GM21367 (cell line): Measurements from ENCODE around the gene CHPF.
A peak's percentile ranks its signal among the peaks of the same experiment; 100 is the strongest.

Experiments used
- ATAC-seq: cut with Tn5 transposase; IDR thresholded peaks from one replicate; pipeline ENCODE4 v1.9.1; 2021; ENCODE audit not compliant: unreplicated experiment

Gene CHPF

GRCh38 chr2:219553168-219553417 lies 9.5 kb upstream of the CHPF start:
- no peak for ATAC-seq

- peak; percentile 92 for ATAC-seq
Measured at GRCh38 chr2:219552382-219553167, 9.0 kb upstream of the CHPF start.

GRCh38 chr2:219551441-219552381 lies 8.1 kb upstream of the CHPF start:
- peak; percentile 8 for ATAC-seq

DNA sequence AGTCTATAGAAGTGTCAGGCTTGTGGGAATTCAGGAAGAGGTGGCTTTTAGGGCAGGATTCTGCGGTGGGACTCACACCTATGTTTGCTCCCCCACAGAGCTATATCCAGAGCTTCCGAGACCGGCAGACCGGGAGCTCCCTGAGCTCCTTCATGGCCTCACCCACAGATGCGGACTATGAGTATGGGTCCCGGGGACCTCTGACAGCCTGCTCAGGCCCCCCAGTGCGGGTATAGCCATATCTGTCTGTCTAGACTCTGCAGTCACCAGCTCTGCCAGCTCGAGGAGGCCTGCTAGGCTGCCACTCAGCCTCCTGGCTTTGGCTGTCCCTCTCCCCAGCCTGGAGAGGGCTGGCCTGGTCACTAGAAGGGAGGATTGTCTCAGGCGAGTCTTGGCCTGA lies 6.0 kb upstream of the CHPF start:
- no peak for ATAC-seq

DNA sequence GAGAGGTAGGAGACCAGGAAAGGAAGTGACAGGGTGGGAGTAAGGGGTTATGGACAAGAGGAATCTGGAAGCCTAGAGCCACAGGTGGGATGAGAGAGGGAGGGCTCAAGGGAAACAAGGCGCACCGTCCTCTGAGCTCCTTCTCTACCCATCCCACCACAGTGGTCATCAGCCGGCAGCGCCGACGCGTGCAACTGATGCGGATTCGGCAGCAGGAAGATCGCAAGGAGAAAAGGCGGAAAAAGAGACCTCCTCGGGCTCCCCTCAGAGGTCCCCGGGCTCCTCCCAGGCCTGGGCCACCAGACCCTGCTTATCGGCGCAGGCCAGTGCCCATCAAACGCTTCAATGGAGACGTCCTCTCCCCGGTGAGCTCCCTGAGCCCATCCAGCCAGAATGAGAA lies 5.4 kb upstream of the CHPF start:
- ATAC-seq = no peak

GRCh38 chr2:219547621-219548020 lies 4.0 kb upstream of the CHPF start:
- ATAC-seq = no peak

GRCh38 chr2:219545943-219546352 lies 2.3 kb upstream of the CHPF start:
- no peak for ATAC-seq

DNA sequence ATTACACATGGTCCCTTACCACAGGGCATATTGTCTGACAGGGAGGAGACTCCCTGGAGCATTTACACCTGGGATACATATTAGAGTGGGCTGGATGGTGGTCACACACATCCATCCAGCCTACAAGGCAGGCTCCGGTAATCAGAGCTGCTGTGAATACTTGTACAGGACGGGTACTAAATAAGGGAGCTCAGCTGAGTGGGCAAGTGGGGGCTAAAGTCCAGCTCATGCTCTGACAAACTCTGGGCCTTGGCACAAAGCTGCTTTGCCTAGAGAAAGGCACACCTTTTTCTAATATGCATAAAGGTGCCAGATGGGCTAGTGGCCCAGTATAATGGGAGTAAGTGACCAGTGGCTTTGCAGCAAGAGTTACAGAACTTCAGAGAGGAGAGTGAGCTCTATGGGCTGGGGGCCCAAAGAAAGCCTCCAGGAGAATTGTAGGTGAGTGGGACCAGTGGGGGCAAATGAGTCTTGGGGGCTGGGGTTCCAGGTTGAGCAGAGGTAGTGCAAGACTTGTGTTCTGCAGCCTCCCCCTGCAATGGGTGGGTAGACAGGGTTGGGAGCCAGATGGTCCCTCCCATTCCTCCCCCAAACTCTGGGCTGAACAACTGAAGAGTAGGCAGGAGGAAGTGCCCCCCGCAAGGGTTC lies 1.8 kb upstream of the CHPF start:
- ATAC-seq = no peak

DNA sequence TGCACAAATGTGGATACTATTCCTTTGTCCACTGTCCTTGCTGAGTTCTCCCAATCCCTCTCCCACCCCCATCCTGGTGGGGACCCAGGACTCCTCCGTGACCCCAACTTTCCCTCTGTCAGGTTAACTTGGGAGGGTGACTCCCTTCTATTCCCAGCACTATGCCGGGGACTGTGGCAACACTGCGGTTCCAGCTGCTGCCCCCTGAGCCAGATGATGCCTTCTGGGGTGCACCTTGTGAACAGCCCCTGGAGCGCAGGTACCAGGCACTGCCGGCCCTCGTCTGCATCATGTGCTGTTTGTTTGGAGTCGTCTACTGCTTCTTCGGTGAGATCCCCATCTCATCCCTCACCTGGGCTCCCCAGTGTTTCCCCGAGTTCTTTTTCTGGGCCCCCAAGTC lies 958 bp upstream of the CHPF start:
- no peak for ATAC-seq

DNA sequence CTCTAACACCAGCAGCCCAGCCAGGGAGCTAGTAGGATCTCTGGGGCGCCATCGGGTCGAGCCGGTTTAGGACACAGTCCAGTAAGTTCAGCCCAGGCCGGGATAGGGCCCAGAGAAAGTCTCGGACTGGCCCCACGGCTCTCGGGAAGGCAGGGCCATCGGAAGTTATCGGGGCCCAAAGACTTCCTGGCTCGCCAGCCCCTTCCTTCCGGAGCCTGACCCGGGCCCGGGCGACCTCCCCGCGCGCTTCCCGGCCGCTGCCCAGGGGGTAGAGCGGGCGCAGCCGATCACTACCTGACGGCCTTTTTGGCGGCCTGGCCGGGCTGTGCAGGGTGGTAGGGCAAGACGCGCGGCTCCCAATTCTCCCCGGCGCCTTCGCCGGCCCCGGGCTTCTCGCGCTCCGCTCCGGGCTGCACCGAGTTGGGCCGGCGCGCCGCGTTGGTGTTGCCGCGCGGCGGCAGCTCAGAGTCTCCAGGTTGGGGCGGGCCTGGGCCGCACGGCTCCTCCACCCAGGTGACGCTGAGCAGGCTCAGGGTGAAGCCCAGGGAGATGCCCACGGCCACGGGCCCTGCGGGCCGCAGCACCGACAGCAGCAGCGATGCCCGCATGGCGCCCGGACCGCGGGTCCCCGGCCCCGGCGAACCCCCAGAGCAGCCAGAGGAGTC lies 546 bp downstream of the CHPF start:
- ATAC-seq = peak; percentile 34

- ATAC-seq = peak; percentile 48
Measured at GRCh38 chr2:219541611-219542180, 1.9 kb downstream of the CHPF start.

GRCh38 chr2:219540784-219541504 lies 2.7 kb downstream of the CHPF start:
- no peak for ATAC-seq

DNA sequence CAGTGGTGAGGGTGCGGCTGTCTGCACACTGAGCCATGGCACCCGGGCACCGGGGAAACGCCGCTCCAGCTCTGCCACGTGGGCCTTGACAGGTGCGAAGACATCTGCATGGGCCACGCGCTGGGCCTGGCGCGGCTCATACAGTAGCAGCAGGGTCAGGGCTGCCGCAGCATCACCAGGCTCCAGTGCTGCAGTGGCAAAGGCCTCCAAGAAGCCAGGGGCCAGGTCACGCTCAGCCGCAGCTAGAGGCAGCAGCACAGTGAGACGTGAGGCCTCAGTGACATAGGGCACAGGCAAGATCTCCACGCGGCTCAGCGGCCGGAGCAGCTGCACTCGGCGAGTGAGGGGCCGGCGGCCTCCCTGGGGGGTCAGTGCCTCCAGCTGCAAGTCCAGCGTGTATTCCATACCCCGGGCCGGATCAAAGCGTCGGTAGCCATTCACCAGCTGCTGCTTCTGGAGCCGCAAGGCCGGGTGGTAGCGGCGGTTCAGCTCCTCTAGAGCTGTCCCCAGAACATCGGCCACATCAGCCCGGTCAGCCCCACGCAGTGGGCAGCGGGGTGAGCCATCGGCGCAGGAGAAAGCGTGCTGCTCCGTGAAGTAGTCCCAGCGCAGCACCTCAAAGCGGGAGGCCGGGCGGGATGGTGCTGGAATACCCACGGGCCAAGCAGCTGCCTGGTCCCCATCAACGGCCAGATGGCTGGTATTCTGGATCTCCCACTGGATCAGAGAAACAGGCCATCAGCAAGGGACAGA lies 3.5 kb downstream of the CHPF start:
- ATAC-seq = no peak

DNA sequence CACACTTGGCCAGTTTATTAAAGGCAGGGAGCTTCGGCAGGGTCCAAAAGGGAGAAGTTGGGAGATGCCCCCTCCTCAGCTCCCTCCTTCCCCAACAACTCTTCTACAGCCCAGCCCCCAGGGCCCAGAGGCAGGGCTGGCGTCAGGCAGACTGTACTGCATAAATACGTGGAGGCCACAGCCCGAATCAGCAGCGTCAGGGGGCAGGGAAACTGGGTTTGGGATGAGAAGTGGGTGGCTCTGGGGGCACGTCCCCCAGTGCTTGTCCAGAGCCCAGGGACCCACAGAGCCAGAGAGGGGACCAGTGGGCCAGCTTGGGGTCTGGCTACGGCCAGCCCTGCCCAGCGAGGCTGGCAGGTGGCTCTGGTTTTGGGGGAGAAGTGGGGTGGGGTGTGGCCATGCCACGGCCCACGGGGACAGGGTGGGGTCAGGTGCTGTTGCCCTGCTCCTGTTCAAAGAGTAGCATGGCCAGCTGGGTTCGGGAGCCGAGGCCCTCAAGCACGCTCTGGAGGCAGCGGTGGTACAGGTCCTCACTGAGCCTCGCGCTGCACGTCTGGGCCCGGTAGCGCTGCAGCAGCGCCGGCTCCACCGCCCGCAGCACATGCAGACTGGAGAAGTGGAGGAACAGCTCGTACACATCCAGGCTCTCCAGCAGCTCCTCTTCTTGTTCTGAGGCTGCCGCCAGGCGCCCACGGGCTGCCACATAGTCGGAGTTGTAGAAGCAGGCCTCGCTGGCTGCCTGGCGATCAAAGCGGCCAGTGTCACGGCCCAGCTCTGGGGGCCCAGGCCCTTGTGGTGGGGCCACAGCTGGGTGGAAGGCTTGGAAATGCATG lies 4.4 kb downstream of the CHPF start:
- no peak for ATAC-seq

- ATAC-seq = no peak
Measured at GRCh38 chr2:219538504-219538951, 5.1 kb downstream of the CHPF start.

- no peak for ATAC-seq
Measured at GRCh38 chr2:219537657-219538488, 5.7 kb downstream of the CHPF start.

GRCh38 chr2:219536967-219537366 lies 6.6 kb downstream of the CHPF start:
- no peak for ATAC-seq

DNA sequence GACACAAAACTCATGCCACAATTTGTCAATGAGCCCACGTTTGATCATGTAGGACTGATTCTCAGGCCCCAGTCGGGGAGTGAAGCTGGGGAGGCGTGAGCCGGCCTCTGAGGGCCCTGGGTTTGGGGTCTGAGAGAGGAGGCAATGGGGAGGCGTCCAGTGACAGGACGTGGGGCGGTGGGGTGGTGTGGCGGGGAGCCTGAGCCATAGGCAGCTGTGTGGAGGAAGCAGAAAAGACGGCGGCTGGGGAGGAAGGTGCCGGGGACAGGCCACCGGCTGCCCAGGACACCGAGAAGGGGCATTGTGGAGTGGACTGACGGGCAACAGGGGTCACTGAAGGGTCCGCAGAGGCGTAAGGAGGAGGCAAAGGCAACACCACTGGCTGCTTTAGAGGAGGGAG lies 7.2 kb downstream of the CHPF start:
- ATAC-seq = no peak
